Measurements from ENCODE around the gene TBC1D24.

The TBC1D24 gene

GRCh38 chr16:2511128-2511800 is 36.3 kb downstream of the TBC1D24 start:
- H3K27ac ChIP-seq: peak overlapping the region; percentile 92
- TF ChIP-seq CTCF (IDR thresholded peaks at IDR 0.05): no peak
- no peak for TF ChIP-seq ZFX (IDR thresholded peaks at IDR 0.05; ENCODE audit: borderline replicate concordance)

DNA sequence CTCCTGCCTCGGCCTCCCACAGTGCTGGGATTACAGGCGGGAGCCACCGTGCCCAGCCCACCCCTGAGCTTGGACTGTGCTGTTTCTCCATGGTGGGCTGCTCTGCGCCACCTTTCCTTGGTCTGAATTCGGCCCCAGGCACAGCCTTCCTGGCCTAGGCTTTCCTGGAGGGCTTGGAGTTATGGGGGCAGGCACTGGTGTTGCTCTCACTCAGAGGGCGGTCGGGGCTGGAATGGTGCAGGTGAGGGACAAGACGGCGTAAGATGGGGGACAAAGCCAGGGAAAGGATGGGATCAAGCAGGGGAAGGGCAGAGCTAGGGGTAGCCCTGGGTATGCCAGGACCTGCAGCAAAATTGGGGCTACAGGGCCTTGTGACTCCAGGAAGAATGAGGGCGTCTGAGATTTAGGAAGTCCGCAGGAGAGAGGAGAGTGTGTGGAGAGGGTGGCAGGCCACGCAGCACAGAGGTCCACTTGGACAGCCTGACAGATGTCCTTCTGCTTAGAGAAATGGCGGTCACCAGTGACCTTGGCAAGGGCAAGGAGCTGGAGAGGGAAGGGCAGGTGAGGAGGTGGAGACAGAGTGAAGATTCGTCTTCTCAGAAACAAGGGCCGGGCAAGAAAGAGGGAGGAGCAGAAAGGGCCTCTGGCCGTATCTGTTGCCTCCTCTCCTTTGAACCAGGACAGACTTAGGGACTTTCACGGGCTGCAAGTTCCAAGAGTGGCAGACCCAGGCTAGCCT is 37.2 kb downstream of the TBC1D24 start:
- TF ChIP-seq CTCF (IDR thresholded peaks at IDR 0.05) (no peak), ZFX (IDR thresholded peaks at IDR 0.05; ENCODE audit: borderline replicate concordance) (no peak)
- peak overlapping the region; percentile 92 for H3K27ac ChIP-seq

DNA sequence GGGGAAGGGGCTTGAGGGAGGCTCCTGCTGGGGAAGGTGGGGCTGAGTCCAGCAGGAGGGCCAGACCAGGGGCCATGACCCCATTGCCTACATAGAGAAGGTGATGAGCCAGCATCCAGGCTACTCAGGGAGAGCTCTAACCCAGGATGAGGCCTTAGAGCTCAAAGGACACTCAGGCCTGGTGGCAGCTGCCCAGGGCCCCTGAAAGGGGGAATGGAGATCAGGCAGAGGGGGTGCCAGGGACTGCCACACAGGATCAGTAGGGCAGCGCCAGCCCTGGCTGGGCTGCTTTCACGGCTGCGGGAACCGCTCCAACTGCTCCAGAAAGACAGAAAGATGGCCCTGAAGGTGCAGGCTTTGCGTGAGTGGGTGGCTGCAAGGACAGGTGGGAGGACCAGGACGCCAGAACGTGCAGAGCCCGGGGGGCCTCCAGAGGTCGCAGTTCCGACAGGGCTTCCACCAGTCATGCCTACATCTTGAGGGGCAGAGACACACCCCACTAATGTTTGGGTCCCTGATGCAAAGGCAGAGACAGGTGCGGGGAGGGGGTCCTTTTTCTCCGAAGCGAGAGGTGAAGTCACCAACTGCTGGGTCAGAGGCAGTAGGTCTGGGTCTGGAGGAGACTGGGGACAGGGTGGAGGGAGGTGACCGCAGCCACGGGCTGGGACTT is 37.9 kb downstream of the TBC1D24 start:
- peak overlapping the region; percentile 92 for H3K27ac ChIP-seq
- TF ChIP-seq ZFX (IDR thresholded peaks at IDR 0.05; ENCODE audit: borderline replicate concordance) (no peak), CTCF (IDR thresholded peaks at IDR 0.05) (peak; percentile 23; the same call in 1 of the 2 replicates)

DNA sequence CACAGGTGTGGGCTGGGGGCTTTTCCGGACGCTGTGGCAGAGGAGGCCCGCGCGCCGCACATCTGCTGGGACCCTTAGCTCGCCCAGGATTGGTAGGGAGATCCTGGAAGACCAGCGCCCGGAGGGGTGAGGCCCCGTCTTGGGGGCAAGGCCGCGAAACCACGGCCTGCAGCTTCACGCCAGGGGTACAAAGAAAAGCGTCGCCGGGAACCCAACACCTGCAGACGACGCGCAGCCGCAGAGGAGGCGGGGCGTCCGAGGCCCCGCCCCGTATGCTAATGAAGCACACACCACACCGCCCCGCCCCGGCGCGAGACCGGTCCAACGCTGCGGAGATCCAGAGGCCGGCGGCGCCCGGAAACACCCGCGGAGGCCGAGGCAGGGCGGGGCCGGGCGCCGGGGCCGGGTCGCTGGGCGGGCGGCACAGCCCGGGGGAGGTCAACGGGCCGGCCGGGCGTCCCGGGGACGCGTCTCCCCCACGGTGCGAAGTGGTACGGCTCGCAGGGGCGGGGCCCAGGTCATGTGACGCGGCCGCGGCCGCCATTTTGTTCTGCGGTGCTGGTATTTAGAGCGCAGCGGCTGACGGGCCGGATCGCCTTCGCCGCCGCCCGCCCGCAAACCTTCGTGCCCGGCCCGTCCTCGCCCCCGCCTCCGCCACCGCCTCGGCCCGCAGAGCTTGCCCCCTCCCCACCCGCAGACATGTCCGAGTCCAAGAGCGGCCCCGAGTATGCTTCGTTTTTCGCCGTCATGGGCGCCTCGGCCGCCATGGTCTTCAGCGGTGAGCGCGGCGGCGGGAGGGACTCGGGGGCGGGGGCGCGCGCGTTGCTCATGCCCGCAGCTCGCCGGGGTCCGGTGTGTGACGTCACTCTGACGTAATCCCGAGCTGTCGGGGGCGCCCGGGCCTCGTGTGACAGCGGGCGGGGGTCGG is 38.7 kb downstream of the TBC1D24 start, which contains the start of gene ATP6V0C:
Gene ATP6V0C, plus strand, starts transcription at position 548 of the 928 bp plus-strand sequence. Its CDS starts 152 bp downstream, at position 700.
- H3K27ac ChIP-seq: peak within 1 kb of the TSS; percentile 92
- TF ChIP-seq CTCF (IDR thresholded peaks at IDR 0.05) (no peak), ZFX (IDR thresholded peaks at IDR 0.05; ENCODE audit: borderline replicate concordance) (no peak)

GRCh38 chr16:2514333-2515179 is 39.6 kb downstream of the TBC1D24 start:
- H3K27ac ChIP-seq: peak overlapping the region; percentile 92

More at GRCh38 chr16:2514333-2515179, 39.6 kb downstream of the TBC1D24 start:
- TF ChIP-seq CTCF (IDR thresholded peaks at IDR 0.05) (no peak), ZFX (IDR thresholded peaks at IDR 0.05; ENCODE audit: borderline replicate concordance) (no peak)

Data from 22Rv1 (cell line).